COR-L47 (cell line): Measurements from ENCODE around the gene LACTBL1.

Experiments used
- DNase-seq: peaks from one replicate; lab custom pipeline; 2025; lab: John Stamatoyannopoulos, UW

Gene LACTBL1

GRCh38 chr1:22913421-22914141, 59.1 kb downstream of the LACTBL1 start:
- no peak for DNase-seq

- no peak for DNase-seq
Measured at GRCh38 chr1:22912311-22912710, 60.4 kb downstream of the LACTBL1 start.

GRCh38 chr1:22910986-22911651, 61.5 kb downstream of the LACTBL1 start:
- no peak for DNase-seq

GRCh38 chr1:22910286-22910685, 62.4 kb downstream of the LACTBL1 start:
- no peak for DNase-seq

DNA sequence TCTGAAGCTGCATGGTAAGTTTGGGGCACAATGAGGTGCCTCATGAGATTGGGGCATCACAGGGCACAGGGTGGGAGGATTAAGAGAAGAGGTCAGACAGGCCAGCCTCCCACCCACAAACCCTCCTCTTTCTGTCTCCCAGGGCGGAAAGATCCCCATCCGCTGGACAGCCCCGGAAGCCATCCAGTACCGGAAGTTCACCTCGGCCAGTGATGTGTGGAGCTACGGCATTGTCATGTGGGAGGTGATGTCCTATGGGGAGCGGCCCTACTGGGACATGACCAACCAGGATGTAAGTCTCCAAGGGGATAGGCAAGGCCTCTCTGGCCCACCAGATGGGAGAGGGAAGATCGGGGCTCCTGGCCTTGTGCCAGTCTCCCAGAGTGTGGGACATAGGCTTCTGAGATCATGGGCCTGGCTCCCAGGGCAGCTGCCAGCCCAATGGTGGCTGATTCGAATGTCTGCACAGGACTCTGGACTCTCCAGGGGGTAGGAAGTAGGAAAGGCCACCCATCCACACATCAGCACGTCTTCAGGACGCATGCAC, 63.7 kb downstream of the LACTBL1 start:
- no peak for DNase-seq

GRCh38 chr1:22907528-22907927, 65.1 kb downstream of the LACTBL1 start:
- no peak for DNase-seq

- DNase-seq, result no peak
Measured at GRCh38 chr1:22906968-22907367, 65.7 kb downstream of the LACTBL1 start.

GRCh38 chr1:22903113-22903512, 69.6 kb downstream of the LACTBL1 start:
- DNase-seq, result no peak
